ENCODE results near the gene EPHA6. TPM values are rescaled to one million over a fixed set of nuclear protein-coding genes. Genes with fewer than 3 reads are reported as not detected.
A peak's percentile ranks its signal among the peaks of the same experiment; 100 is the strongest.

Gene EPHA6
- total and polyA plus RNA-seq, 7 donors: 0.04 TPM; not detected in 6

DNA sequence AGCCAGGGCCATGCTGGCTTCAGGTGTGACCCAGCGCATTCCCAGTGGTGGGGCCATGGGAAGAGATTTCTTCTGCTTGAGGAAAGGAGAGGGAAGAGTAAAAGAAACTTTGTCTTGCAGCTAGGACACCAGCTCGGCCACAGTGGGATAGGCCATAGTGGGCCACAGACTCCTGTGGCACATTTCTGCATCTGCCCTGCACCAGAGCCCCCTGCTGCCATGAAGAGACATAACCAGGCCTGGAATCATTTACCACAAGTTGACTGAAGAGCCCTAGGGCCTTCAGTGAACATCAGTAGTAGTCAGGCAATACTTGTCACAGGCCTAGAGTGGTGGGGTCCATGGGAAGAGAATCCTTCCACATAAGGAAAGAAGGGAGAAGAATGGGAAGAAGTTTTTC, 538.8 kb downstream of the EPHA6 start:
- 79 to 85% (median 84%) methylated on average over 2 of the region's 2 CpGs for WGBS, 3 donors
- no peak for ATAC-seq

GRCh38 chr3:97359977-97360376, 545.6 kb downstream of the EPHA6 start:
- no peaks in the 10 kb centered on the region for H3K4me1 ChIP-seq
- H3K27me3 ChIP-seq (ENCODE audit: insufficient read depth in 3 of 3, low read length in 2 of 3): no peaks in the 10 kb centered on the region
- intact Hi-C loops (cut with DNase I): no loop called here
- no peak overlapping the region for H3K4me3 ChIP-seq
- ATAC-seq (no peak), DNase-seq (no peak)
- 53 to 59% (median 57%) methylated on average over 2 of the region's 2 CpGs for WGBS, 3 donors
- no peak for TF ChIP-seq CTCF (IDR thresholded peaks at IDR 0.05)
- peaks cover 7% of the 10 kb centered on the region for H3K9me3 ChIP-seq
- no peaks in the 10 kb centered on the region for H3K36me3 ChIP-seq (ENCODE audit: insufficient read depth in 1 of 2, low read depth in 1 of 2)
- H3K27ac ChIP-seq: no peak overlapping the region

More for the DNA sequence above, 538.8 kb downstream of the EPHA6 start:
- Histone ChIP-seq H3K27me3 (ENCODE audit: insufficient read depth in 3 of 3, low read length in 2 of 3) (no peaks in the 10 kb centered on the region), H3K4me3 (no peak overlapping the region), H3K4me1 (no peaks in the 10 kb centered on the region), H3K36me3 (ENCODE audit: insufficient read depth in 1 of 2, low read depth in 1 of 2) (no peaks in the 10 kb centered on the region), H3K27ac (no peak overlapping the region), H3K9me3 (no peaks in the 10 kb centered on the region)
- intact Hi-C loops (cut with DNase I): no loop called here
- no peak for TF ChIP-seq CTCF (IDR thresholded peaks at IDR 0.05)
- peak in 1 of 2 donors; percentile 7 for DNase-seq

DNA sequence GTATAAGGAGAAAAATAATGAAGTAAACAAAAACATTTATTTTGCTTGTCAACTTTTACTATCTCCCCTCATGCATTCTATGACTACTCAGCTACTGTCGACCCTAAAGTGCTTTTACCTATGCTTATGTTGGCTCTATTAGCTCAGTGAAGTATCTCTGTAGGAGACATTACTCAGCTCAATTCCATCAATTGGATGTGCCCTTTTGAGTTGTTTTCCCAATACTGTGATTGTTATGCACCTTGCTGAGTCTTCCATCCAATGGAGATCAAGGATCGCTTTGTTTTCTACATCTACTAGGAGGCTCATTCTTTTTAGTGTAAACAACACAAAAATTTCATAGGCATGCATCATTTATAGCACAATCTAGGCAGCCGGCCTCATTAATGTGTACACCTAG, 546.4 kb downstream of the EPHA6 start:
- Histone ChIP-seq H3K27ac (no peak overlapping the region), H3K9me3 (peaks cover 7% of the 10 kb centered on the region), H3K36me3 (ENCODE audit: insufficient read depth in 1 of 2, low read depth in 1 of 2) (no peaks in the 10 kb centered on the region), H3K27me3 (ENCODE audit: insufficient read depth in 3 of 3, low read length in 2 of 3) (no peaks in the 10 kb centered on the region), H3K4me3 (no peak overlapping the region), H3K4me1 (no peaks in the 10 kb centered on the region)
- DNase-seq (no peak), ATAC-seq (no peak)
- TF ChIP-seq CTCF (IDR thresholded peaks at IDR 0.05): no peak
- 65 to 72% (median 68%) methylated on average over 3 of the region's 3 CpGs for WGBS, 3 donors
- intact Hi-C loops (cut with DNase I): no loop called here

DNA sequence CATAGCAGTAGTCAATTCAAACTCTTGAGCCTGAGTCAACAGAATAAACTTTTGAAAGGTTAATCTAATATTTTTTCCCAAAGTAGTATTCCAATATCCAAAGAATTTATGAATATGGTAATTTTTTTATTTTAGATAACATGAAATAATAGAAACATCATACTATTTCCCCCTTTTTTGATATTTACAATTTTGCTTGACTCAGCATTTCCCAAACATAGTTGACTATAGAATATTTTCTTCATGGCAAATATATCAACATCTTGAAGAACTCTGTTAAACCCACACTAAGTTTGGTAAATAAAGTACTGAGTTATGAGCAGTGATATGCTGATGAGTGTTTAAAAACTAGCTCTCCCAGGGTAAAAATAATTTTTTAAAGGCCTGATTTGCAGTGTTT, 570.2 kb downstream of the EPHA6 start:
- no peak for TF ChIP-seq CTCF (IDR thresholded peaks at IDR 0.05)

GRCh38 chr3:97388774-97389173, 574.4 kb downstream of the EPHA6 start:
- intact Hi-C loops (cut with DNase I): no loop called here
- Histone ChIP-seq H3K27ac (no peak overlapping the region), H3K27me3 (ENCODE audit: insufficient read depth in 3 of 3, low read length in 2 of 3) (no peaks in the 10 kb centered on the region), H3K4me1 (no peaks in the 10 kb centered on the region), H3K9me3 (no peaks in the 10 kb centered on the region), H3K36me3 (ENCODE audit: insufficient read depth in 1 of 2, low read depth in 1 of 2) (no peaks in the 10 kb centered on the region), H3K4me3 (no peak overlapping the region)
- DNase-seq: no peak
- ATAC-seq: no peak
- TF ChIP-seq CTCF (IDR thresholded peaks at IDR 0.05): no peak
- 16 to 24% (median 21%) methylated on average over 1 of the region's 1 CpG for WGBS, 3 donors

More for the DNA sequence above, 570.2 kb downstream of the EPHA6 start:
- Histone ChIP-seq H3K9me3 (no peaks in the 10 kb centered on the region), H3K4me1 (no peaks in the 10 kb centered on the region), H3K4me3 (no peak overlapping the region), H3K27me3 (ENCODE audit: insufficient read depth in 3 of 3, low read length in 2 of 3) (no peaks in the 10 kb centered on the region), H3K36me3 (ENCODE audit: insufficient read depth in 1 of 2, low read depth in 1 of 2) (no peaks in the 10 kb centered on the region), H3K27ac (no peak overlapping the region)
- intact Hi-C loops (cut with DNase I): no loop called here
- ATAC-seq: no peak
- DNase-seq: no peak
